Fibroblast of peridontal ligament (primary cell): Measurements from ENCODE around the gene IL17RC.

Experiments used
- DNase-seq: peaks from one replicate; pipeline ENCODE4 v3.0.0-alpha.2; 2010; ENCODE audit errors: extremely low read depth

The IL17RC gene

GRCh38 chr3:9946112-9947024 is 29.5 kb downstream of the IL17RC start:
- DNase-seq, result peak; percentile 81

GRCh38 chr3:9947025-9947995 is 30.4 kb downstream of the IL17RC start:
- peak; percentile 57 for DNase-seq

GRCh38 chr3:9948586-9948985 is 31.7 kb downstream of the IL17RC start:
- DNase-seq, result no peak

- DNase-seq, result no peak
Measured at GRCh38 chr3:9949115-9949514, 32.2 kb downstream of the IL17RC start.

GRCh38 chr3:9949626-9950025 is 32.7 kb downstream of the IL17RC start:
- DNase-seq, result no peak

- DNase-seq, result no peak
Measured at GRCh38 chr3:9951126-9951525, 34.2 kb downstream of the IL17RC start.

GRCh38 chr3:9951598-9951961 is 34.7 kb downstream of the IL17RC start:
- DNase-seq, result no peak

GRCh38 chr3:9951962-9952805 is 35.3 kb downstream of the IL17RC start, which contains the start of gene PRRT3:
Gene PRRT3 (minus strand): TSS chr3:9952408. CDS start chr3:9950115, 2,293 bp downstream.
- peak; percentile 17 for DNase-seq

GRCh38 chr3:9955067-9955502 is 38.2 kb downstream of the IL17RC start:
- no peak for DNase-seq

GRCh38 chr3:9955611-9956352 is 38.9 kb downstream of the IL17RC start:
- peak; percentile 82 for DNase-seq

- DNase-seq, result peak; percentile 59
Measured at GRCh38 chr3:9957214-9957613, 40.3 kb downstream of the IL17RC start.

GRCh38 chr3:9965200-9965875 is 48.4 kb downstream of the IL17RC start:
- no peak for DNase-seq

GRCh38 chr3:9966841-9967240 is 49.9 kb downstream of the IL17RC start:
- no peak for DNase-seq

- no peak for DNase-seq
Measured at GRCh38 chr3:9969632-9970019, 52.7 kb downstream of the IL17RC start.

- DNase-seq, result peak; percentile 80
Measured at GRCh38 chr3:9970020-9970652, 53.2 kb downstream of the IL17RC start.

- DNase-seq, result peak; percentile 99
Measured at GRCh38 chr3:9976721-9977709, 60.1 kb downstream of the IL17RC start.

- no peak for DNase-seq
Measured at GRCh38 chr3:9978710-9979305, 61.9 kb downstream of the IL17RC start.

- no peak for DNase-seq
Measured at GRCh38 chr3:9980251-9980650, 63.4 kb downstream of the IL17RC start.
